PC-3 (cell line): ENCODE data around the gene ANGPTL8.

Experiments
- CTCF ChIP-seq: fragments of 300-600 bp; sonication (generic); conservative IDR thresholded peaks from 2 replicates; pipeline ENCODE4 v1.5.1; 2017; ENCODE audit warnings: antibody characterized with exemption, low read depth, mild to moderate bottlenecking, low read length
- EZH2phosphoT487 ChIP-seq: fragments of 300-600 bp; sonication (generic); IDR thresholded peaks from 2 replicates; pipeline ENCODE4 v1.6.1; 2018; ENCODE audit warnings: mild to moderate bottlenecking, antibody characterized with exemption, low read length, borderline replicate concordance

GRCh38 chr19:11221082-11221598 is 18.3 kb upstream of the ANGPTL8 start:
- no peak for TF ChIP-seq CTCF
- no peak for TF ChIP-seq EZH2phosphoT487
